Uterus (tissue), 2 donors: ENCODE data around the gene AGA.

ENCODE experiments used
- CTCF ChIP-seq, 4 experiments: fragments of 200-600 bp in 2 of 4; fragments of 450-650 bp in 2 of 4; sonication (generic) in 2 of 4; IDR thresholded peaks; one replicate each; pipeline ENCODE4 v1.5.1; 2016 to 2019; ENCODE audit warnings: antibody characterized with exemption in 4 of 4, mild to moderate bottlenecking in 2 of 4, moderate library complexity in 1 of 4
- POLR2A ChIP-seq, 2 donors: fragments of 450-650 bp; IDR thresholded peaks; one replicate each; pipeline ENCODE4 v1.6.1; 2016; ENCODE audit warnings: antibody characterized with exemption in 2 of 2, mild to moderate bottlenecking in 1 of 2, moderate library complexity in 1 of 2

GRCh38 chr4:177391953-177392352 lies 50.3 kb downstream of the AGA start:
- TF ChIP-seq CTCF (IDR thresholded peaks at IDR 0.05): no peak
- no peak for TF ChIP-seq POLR2A (IDR thresholded peaks at IDR 0.05)
